Muscle of back (tissue), 10 donors: Measurements from ENCODE around the gene TACR2. TPM values are rescaled to one million over a fixed set of nuclear protein-coding genes. Genes with fewer than 3 reads are reported as not detected.

Source experiments
- polyA plus RNA-seq, 10 donors: library from polyadenylated mRNA; unstranded; fragments of 120-200 nt; gene quantifications; one replicate each; pipeline ENCODE4 v1.2.1, GENCODE V29; 2013; ENCODE audit not compliant: insufficient read length in 10 of 10

TACR2 gene
- polyA plus RNA-seq, 10 donors: 0.20 to 0.84 (median 0.40) TPM

Other genes starting within 250 kb of the TACR2 start
- 10 to 100 TPM; 20.7 to 32.8 (median 29.0) TPM for gene SUPV3L1, start 236.7 kb downstream of the TACR2 start, polyA plus RNA-seq
- under 1 TPM in 8 of 10 donors, not detected in 2; 0.04 to 0.43 (median 0.11) TPM for gene HKDC1, start 196.6 kb downstream of the TACR2 start, polyA plus RNA-seq
- gene HK1, start 138.4 kb downstream of the TACR2 start, polyA plus RNA-seq: 10 to 100 TPM; 26.4 to 41.2 (median 29.6) TPM
- gene TSPAN15, start 34.5 kb upstream of the TACR2 start, polyA plus RNA-seq: 10 to 100 TPM; 49.7 to 80.0 (median 66.2) TPM
- not detected for gene NEUROG3, start 156.5 kb upstream of the TACR2 start, polyA plus RNA-seq
- under 1 TPM in 8 of 10 donors, not detected in 2; 0.15 to 0.76 (median 0.43) TPM for gene FAM241B, start 213.3 kb upstream of the TACR2 start, polyA plus RNA-seq